ENCODE data around the gene KDM5A. TPM values are rescaled to one million over a fixed set of nuclear protein-coding genes. Genes with fewer than 3 reads are reported as not detected.
A peak's percentile ranks its signal among the peaks of the same experiment; 100 is the strongest.

Gene KDM5A
- total RNA-seq, 6 experiments from 2014 or later = 10.8 to 31.0 (median 27.9) TPM

- H3K36me3 ChIP-seq = no peaks in the 10 kb centered on the region
- no peaks in the 10 kb centered on the region for H3K27me3 ChIP-seq
- H3K4me3 ChIP-seq = no peak overlapping the region
- peaks cover 0 to 3% (median 0%) of the 10 kb centered on the region in 4 donors for H3K9me3 ChIP-seq
- no peak overlapping the region for H3K27ac ChIP-seq
- H3K4me1 ChIP-seq = peaks cover 0 to 6% (median 2%) of the 10 kb centered on the region in 4 donors
- WGBS (ENCODE audit: insufficient coverage, low coverage, low lambda C conversion rate, missing lambda C conversion rate) = 0% methylated on average over 2 of the region's 5 CpGs
- DNase-seq (no peak), ATAC-seq (peak in 1 of 4 donors; percentile 25)
- TF ChIP-seq POLR2A (IDR thresholded peaks at IDR 0.05) = no peak
- TF ChIP-seq CTCF (IDR thresholded peaks at IDR 0.05) = no peak
- intact Hi-C loops (cut with DNase I) = no loop called here
These were observed 136.5 kb downstream of the KDM5A start for GRCh38 chr12:252636-253035.

- TF ChIP-seq CTCF (IDR thresholded peaks at IDR 0.05) = no peak
- peaks cover 0 to 3% (median 0%) of the 10 kb centered on the region in 4 donors for H3K9me3 ChIP-seq
- H3K27ac ChIP-seq = no peak overlapping the region
- no peaks in the 10 kb centered on the region for H3K27me3 ChIP-seq
- intact Hi-C loops (cut with DNase I) = no loop called here
- no peak for ATAC-seq
- no peak for DNase-seq
- H3K4me3 ChIP-seq = no peak overlapping the region
- 66% methylated on average over 2 of the region's 3 CpGs for WGBS (ENCODE audit: insufficient coverage, low coverage, low lambda C conversion rate, missing lambda C conversion rate)
- no peaks in the 10 kb centered on the region for H3K36me3 ChIP-seq
- H3K4me1 ChIP-seq = no peaks in the 10 kb centered on the region
These were observed 141.8 kb downstream of the KDM5A start for GRCh38 chr12:247271-247670.

- Histone ChIP-seq H3K4me3 (no peak overlapping the region), H3K36me3 (no peaks in the 10 kb centered on the region), H3K27ac (no peak overlapping the region), H3K4me1 (peaks cover 0 to under 1% (median 0%) of the 10 kb centered on the region in 4 donors), H3K9me3 (peaks cover 0 to 3% (median 0%) of the 10 kb centered on the region in 4 donors), H3K27me3 (no peaks in the 10 kb centered on the region)
- DNase-seq (no peak), ATAC-seq (no peak)
- intact Hi-C loops (cut with DNase I) = no loop called here
- TF ChIP-seq POLR2A (IDR thresholded peaks at IDR 0.05) (no peak), CTCF (IDR thresholded peaks at IDR 0.05) (no peak)
- WGBS (ENCODE audit: insufficient coverage, low coverage, low lambda C conversion rate, missing lambda C conversion rate) = 61% methylated on average over 3 of the region's 4 CpGs
These were observed 145.7 kb downstream of the KDM5A start for GRCh38 chr12:243381-243780.

- H3K4me3 ChIP-seq = no peak overlapping the region
- 94% methylated on average over 14 of the region's 15 CpGs for WGBS (ENCODE audit: insufficient coverage, low coverage, low lambda C conversion rate, missing lambda C conversion rate)
- no peaks in the 10 kb centered on the region for H3K27me3 ChIP-seq
- DNase-seq = no peak
- H3K36me3 ChIP-seq = no peaks in the 10 kb centered on the region
- no peak overlapping the region for H3K27ac ChIP-seq
- H3K4me1 ChIP-seq = peaks cover 0 to 9% (median 0%) of the 10 kb centered on the region in 4 donors
- TF ChIP-seq CTCF (IDR thresholded peaks at IDR 0.05) (no peak), POLR2A (IDR thresholded peaks at IDR 0.05) (no peak)
- no peaks in the 10 kb centered on the region for H3K9me3 ChIP-seq
- intact Hi-C loops (cut with DNase I) = no loop called here
- ATAC-seq = no peak
These were observed 146.6 kb downstream of the KDM5A start for GRCh38 chr12:242496-242895.

GRCh38 chr12:241266-241665 lies 147.9 kb downstream of the KDM5A start:
- Histone ChIP-seq H3K9me3 (no peaks in the 10 kb centered on the region), H3K27me3 (no peaks in the 10 kb centered on the region), H3K4me1 (peaks cover 0 to 9% (median 0%) of the 10 kb centered on the region in 4 donors), H3K36me3 (no peaks in the 10 kb centered on the region), H3K27ac (no peak overlapping the region), H3K4me3 (no peak overlapping the region)
- intact Hi-C loops (cut with DNase I) = no loop called here
- WGBS (ENCODE audit: insufficient coverage, low coverage, low lambda C conversion rate, missing lambda C conversion rate) = 100% methylated on average over 4 of the region's 9 CpGs
- ATAC-seq (no peak), DNase-seq (no peak)
- no peak for TF ChIP-seq CTCF (IDR thresholded peaks at IDR 0.05)
- TF ChIP-seq POLR2A (IDR thresholded peaks at IDR 0.05) = no peak
